CD4-positive, alpha-beta memory T cell (primary cell): Measurements from ENCODE around the gene TRMT1L. TPM values are rescaled to one million over a fixed set of nuclear protein-coding genes. Genes with fewer than 3 reads are reported as not detected.

Experiments used
- CTCF ChIA-PET: fragments of 350-600 bp; sonication (Branson Sonifier 250); formaldehyde crosslinking; loops from one replicate; lab custom pipeline; 2021; ENCODE audit warnings: inconsistent platforms; ENCODE audit not compliant: partially characterized antibody; lab: Charles Lee
- POLR2A ChIA-PET: fragments of 350-600 bp; sonication (Branson Sonifier 250); formaldehyde crosslinking; loops from one replicate; lab custom pipeline; 2021; ENCODE audit not compliant: partially characterized antibody; lab: Charles Lee
- DNase-seq, 5 donors: peaks; one replicate each; pipeline versions ENCODE4 v3.0.0 to v3.0.0-alpha.2; 2020 to 2022; ENCODE audit warnings: mixed read lengths in 1 of 5
- H3K27ac ChIP-seq: one replicate; pipeline ENCODE4 v1.7.0; 2013; ENCODE audit warnings: low read depth, low read length
- H3K27me3 ChIP-seq: 2 replicates; pipeline ENCODE4 v1.7.0; 2013; ENCODE audit warnings: mild to moderate bottlenecking, low read length, moderate library complexity; ENCODE audit not compliant: insufficient read depth
- H3K36me3 ChIP-seq: 2 replicates; pipeline ENCODE4 v1.7.0; 2013; ENCODE audit warnings: mild to moderate bottlenecking, low read length, moderate library complexity; ENCODE audit not compliant: insufficient read depth
- H3K4me1 ChIP-seq: 2 replicates; pipeline ENCODE4 v1.7.0; 2013; ENCODE audit warnings: mild to moderate bottlenecking, low read length, moderate library complexity; ENCODE audit not compliant: insufficient read depth
- H3K4me3 ChIP-seq, 2 donors: one replicate each; pipeline ENCODE4 v1.7.0; 2013; ENCODE audit warnings: low read length in 2 of 2, mild to moderate bottlenecking in 1 of 2
- H3K9me3 ChIP-seq, 2 donors: one replicate each; pipeline ENCODE4 v1.7.0; 2013; ENCODE audit warnings: low read length in 2 of 2, control low read depth in 1 of 2; ENCODE audit not compliant: control insufficient read depth in 1 of 2
- H3K27ac Mint-ChIP-seq, 7 donors: one replicate each; pipeline ENCODE4 v1.8.0; 2020 to 2021; ENCODE audit warnings: mixed read lengths in 7 of 7, mild to moderate bottlenecking in 6 of 7, inconsistent platforms in 3 of 7, moderate library complexity in 3 of 7
- H3K27me3 Mint-ChIP-seq, 2 donors: one replicate each; pipeline ENCODE4 v1.8.0; 2020 to 2021; ENCODE audit warnings: mixed read lengths in 2 of 2
- H3K36me3 Mint-ChIP-seq, 2 donors: one replicate each; pipeline ENCODE4 v1.8.0; 2020 to 2021; ENCODE audit warnings: mixed read lengths in 2 of 2, inconsistent platforms in 1 of 2, mild to moderate bottlenecking in 1 of 2
- H3K4me1 Mint-ChIP-seq, 4 donors: one replicate each; pipeline ENCODE4 v1.8.0; 2020 to 2021; ENCODE audit warnings: mixed read lengths in 4 of 4, mild to moderate bottlenecking in 1 of 4
- H3K4me3 Mint-ChIP-seq, 8 donors: one replicate each; pipeline ENCODE4 v1.8.0; 2020 to 2021; ENCODE audit warnings: mixed read lengths in 8 of 8, mild to moderate bottlenecking in 7 of 8, moderate library complexity in 6 of 8, inconsistent platforms in 3 of 8
- H3K9me3 Mint-ChIP-seq, 8 donors: one replicate each; pipeline ENCODE4 v1.8.0; 2020 to 2021; ENCODE audit warnings: mixed read lengths in 8 of 8, mild to moderate bottlenecking in 5 of 8, inconsistent platforms in 3 of 8, moderate library complexity in 1 of 8
- intact Hi-C: fragments of 100-400 bp; cut with micrococcal nuclease; formaldehyde crosslinking; loops from one replicate; pipeline ENCODE4 v1.15.1; 2023
- polyA plus RNA-seq, 2 donors: library from polyadenylated mRNA; unstranded; fragments of 300-500 nt; fragmentation: Illumina TruSeq; gene quantifications; one replicate each; pipeline ENCODE4 v1.2.3, GENCODE V29; 2021
- total RNA-seq, 2 experiments: library from RNA; stranded (reverse); gene quantifications; one replicate each; pipeline ENCODE4 v1.2.3, GENCODE V29; 2021

Gene TRMT1L
- total and polyA plus RNA-seq, 4 experiments from 2014 or later: 7.1 to 33.9 (median 27.4) TPM

- CTCF ChIA-PET: no interaction called here
- Mint-ChIP-seq H3K4me1 (no peaks in the 10 kb centered on the region), H3K9me3 (peaks cover 0 to 9% (median 4%) of the 10 kb centered on the region in 8 donors), H3K27me3 (no peaks in the 10 kb centered on the region), H3K36me3 (peaks cover 64 to 71% of the 10 kb centered on the region in 2 donors), H3K4me3 (no peak overlapping the region), H3K27ac (no peak overlapping the region)
- Histone ChIP-seq H3K36me3 (peaks cover 27% of the 10 kb centered on the region), H3K27ac (no peak overlapping the region), H3K9me3 (no peaks in the 10 kb centered on the region), H3K27me3 (no peaks in the 10 kb centered on the region), H3K4me1 (no peaks in the 10 kb centered on the region), H3K4me3 (no peak overlapping the region)
- no peak for DNase-seq
- intact Hi-C loops: no loop called here
- POLR2A ChIA-PET: no interaction called here
Measured at GRCh38 chr1:185129708-185130107, 27.0 kb downstream of the TRMT1L start.

- Histone ChIP-seq H3K4me3 (no peak overlapping the region), H3K4me1 (no peaks in the 10 kb centered on the region), H3K9me3 (peaks cover 0 to 8% of the 10 kb centered on the region in 2 donors), H3K36me3 (no peaks in the 10 kb centered on the region), H3K27ac (no peak overlapping the region), H3K27me3 (no peaks in the 10 kb centered on the region)
- Mint-ChIP-seq H3K27me3 (peaks cover 0 to 1% of the 10 kb centered on the region in 2 donors), H3K27ac (no peak overlapping the region), H3K36me3 (peaks cover 6 to 12% of the 10 kb centered on the region in 2 donors), H3K9me3 (peaks cover 3 to 36% (median 26%) of the 10 kb centered on the region in 8 donors), H3K4me3 (no peak overlapping the region), H3K4me1 (no peaks in the 10 kb centered on the region)
- no peak for DNase-seq
- ChIA-PET CTCF (no interaction called here), POLR2A (no interaction called here)
- intact Hi-C loops: no loop called here
Measured at GRCh38 chr1:185112356-185112755, 44.4 kb downstream of the TRMT1L start.

GRCh38 chr1:185111873-185112272 lies 44.9 kb downstream of the TRMT1L start:
- peaks cover 6 to 7% of the 10 kb centered on the region in 2 donors for H3K36me3 Mint-ChIP-seq
- DNase-seq: no peak
- H3K27me3 Mint-ChIP-seq: peaks cover 0 to 1% of the 10 kb centered on the region in 2 donors
- Histone ChIP-seq H3K4me1 (no peaks in the 10 kb centered on the region), H3K27ac (no peak overlapping the region), H3K9me3 (peaks cover 0 to 8% of the 10 kb centered on the region in 2 donors), H3K27me3 (no peaks in the 10 kb centered on the region), H3K4me3 (no peak overlapping the region), H3K36me3 (no peaks in the 10 kb centered on the region)
- POLR2A ChIA-PET: no interaction called here
- H3K4me3 Mint-ChIP-seq: no peak overlapping the region
- peaks cover 5 to 41% (median 29%) of the 10 kb centered on the region in 8 donors for H3K9me3 Mint-ChIP-seq
- H3K27ac Mint-ChIP-seq: no peak overlapping the region
- CTCF ChIA-PET: no interaction called here
- intact Hi-C loops: no loop called here
- H3K4me1 Mint-ChIP-seq: no peaks in the 10 kb centered on the region

- peaks cover 5 to 55% (median 37%) of the 10 kb centered on the region in 8 donors for H3K9me3 Mint-ChIP-seq
- no peaks in the 10 kb centered on the region for H3K4me1 ChIP-seq
Measured at GRCh38 chr1:185110145-185110544, 46.6 kb downstream of the TRMT1L start.

GRCh38 chr1:185108321-185108720 lies 48.4 kb downstream of the TRMT1L start:
- H3K4me1 Mint-ChIP-seq: no peaks in the 10 kb centered on the region
- POLR2A ChIA-PET: interaction anchor here (1.2 kb wide), 1 partner anchor 48 kb away, joined by 3 read pairs; no protein-coding TSS in a partner anchor
- no peak overlapping the region for H3K4me3 Mint-ChIP-seq
- H3K27ac Mint-ChIP-seq: no peak overlapping the region
- Histone ChIP-seq H3K27me3 (no peaks in the 10 kb centered on the region), H3K36me3 (no peaks in the 10 kb centered on the region), H3K4me1 (no peaks in the 10 kb centered on the region), H3K27ac (no peak overlapping the region), H3K9me3 (peaks cover 0 to 8% of the 10 kb centered on the region in 2 donors), H3K4me3 (no peak overlapping the region)
- no peak for DNase-seq
- H3K9me3 Mint-ChIP-seq: peaks cover 7 to 57% (median 37%) of the 10 kb centered on the region in 8 donors
- peaks cover 0 to 1% of the 10 kb centered on the region in 2 donors for H3K27me3 Mint-ChIP-seq
- intact Hi-C loops: no loop called here
- CTCF ChIA-PET: interaction anchor here (1.0 kb wide), 1 partner anchor 573 kb away, joined by 4 read pairs; no protein-coding TSS in a partner anchor
- peaks cover 13 to 17% of the 10 kb centered on the region in 2 donors for H3K36me3 Mint-ChIP-seq

More at GRCh38 chr1:185110145-185110544, 46.6 kb downstream of the TRMT1L start:
- CTCF ChIA-PET: no interaction called here
- Histone ChIP-seq H3K9me3 (peaks cover 0 to 8% of the 10 kb centered on the region in 2 donors), H3K4me3 (no peak overlapping the region), H3K36me3 (no peaks in the 10 kb centered on the region), H3K27ac (no peak overlapping the region), H3K27me3 (no peaks in the 10 kb centered on the region)
- Mint-ChIP-seq H3K4me3 (no peak overlapping the region), H3K27me3 (peaks cover 0 to 1% of the 10 kb centered on the region in 2 donors), H3K27ac (no peak overlapping the region), H3K36me3 (peaks cover 4 to 6% of the 10 kb centered on the region in 2 donors), H3K4me1 (no peaks in the 10 kb centered on the region)
- POLR2A ChIA-PET: no interaction called here
- intact Hi-C loops: no loop called here
- DNase-seq: no peak

GRCh38 chr1:185105121-185105520 lies 51.6 kb downstream of the TRMT1L start:
- Mint-ChIP-seq H3K9me3 (peaks cover 3 to 49% (median 33%) of the 10 kb centered on the region in 8 donors), H3K36me3 (peaks cover 33 to 46% of the 10 kb centered on the region in 2 donors), H3K27ac (no peak overlapping the region), H3K4me1 (peaks cover 0 to 1% (median 0%) of the 10 kb centered on the region in 4 donors), H3K4me3 (no peak overlapping the region), H3K27me3 (no peaks in the 10 kb centered on the region)
- intact Hi-C loops: no loop called here
- H3K4me3 ChIP-seq: no peak overlapping the region
- H3K9me3 ChIP-seq: peaks cover 0 to 8% of the 10 kb centered on the region in 2 donors
- ChIA-PET POLR2A (no interaction called here), CTCF (no interaction called here)
- no peak overlapping the region for H3K27ac ChIP-seq
- no peaks in the 10 kb centered on the region for H3K4me1 ChIP-seq
- no peak for DNase-seq
- H3K27me3 ChIP-seq: no peaks in the 10 kb centered on the region
- no peaks in the 10 kb centered on the region for H3K36me3 ChIP-seq

- intact Hi-C loops: loop anchor here (5.0 kb wide), 1 partner anchor 52 kb away; no protein-coding TSS in a partner anchor
- peaks cover 39 to 56% of the 10 kb centered on the region in 2 donors for H3K36me3 Mint-ChIP-seq
- peaks cover 0 to 39% (median 24%) of the 10 kb centered on the region in 8 donors for H3K9me3 Mint-ChIP-seq
- Histone ChIP-seq H3K4me3 (no peak overlapping the region), H3K27me3 (no peaks in the 10 kb centered on the region), H3K27ac (no peak overlapping the region), H3K36me3 (peaks cover 4% of the 10 kb centered on the region), H3K9me3 (peaks cover 0 to 4% of the 10 kb centered on the region in 2 donors), H3K4me1 (no peaks in the 10 kb centered on the region)
- peaks cover 0 to 1% (median 0%) of the 10 kb centered on the region in 4 donors for H3K4me1 Mint-ChIP-seq
- no peak overlapping the region for H3K27ac Mint-ChIP-seq
- no peak overlapping the region for H3K4me3 Mint-ChIP-seq
- no peaks in the 10 kb centered on the region for H3K27me3 Mint-ChIP-seq
- DNase-seq: no peak
- ChIA-PET CTCF (no interaction called here), POLR2A (interaction anchor here (1.6 kb wide), 1 partner anchor 12 kb away, joined by 3 read pairs; no protein-coding TSS in a partner anchor)
Measured at GRCh38 chr1:185104083-185104482, 52.7 kb downstream of the TRMT1L start.
